Spinal cord (tissue), 10 donors: Measurements from ENCODE around the gene EDRF1. TPM values are rescaled to one million over a fixed set of nuclear protein-coding genes. Genes with fewer than 3 reads are reported as not detected.
A peak's percentile ranks its signal among the peaks of the same experiment; 100 is the strongest.

Source experiments
- DNase-seq, 6 donors: peaks; one replicate each; pipeline versions ENCODE4 v3.0.0 to v3.0.0-alpha.2; 2013 to 2015; ENCODE audit warnings: low spot score in 6 of 6, low read depth in 4 of 6
- H3K27ac ChIP-seq: one replicate; pipeline ENCODE4 v1.5.1; 2013; ENCODE audit warnings: low read depth, low read length, control low read depth
- H3K27me3 ChIP-seq: one replicate; pipeline ENCODE4 v1.6.1; 2013; ENCODE audit warnings: low read length; ENCODE audit not compliant: control insufficient read depth, insufficient read depth
- H3K36me3 ChIP-seq: one replicate; pipeline ENCODE4 v1.6.1; 2013; ENCODE audit warnings: low read length; ENCODE audit not compliant: control insufficient read depth, insufficient read depth
- H3K4me1 ChIP-seq: one replicate; pipeline ENCODE4 v1.6.1; 2013; ENCODE audit warnings: low read length; ENCODE audit not compliant: control insufficient read depth, insufficient read depth
- H3K4me3 ChIP-seq: one replicate; pipeline ENCODE4 v1.5.1; 2013; ENCODE audit warnings: low read depth, low read length, control low read depth
- H3K9me3 ChIP-seq: one replicate; pipeline ENCODE4 v1.6.1; 2013; ENCODE audit warnings: low read length; ENCODE audit not compliant: control insufficient read depth, insufficient read depth
- WGBS: methylation state at CpG from one replicate; pipeline ENCODE4 v1.1.5; 2013; ENCODE audit warnings: missing lambda C conversion rate; ENCODE audit not compliant: insufficient coverage; 5-methylcytosine and 5-hydroxymethylcytosine counted together
- polyA plus RNA-seq, 2 donors: library from polyadenylated mRNA; unstranded; fragments of 120-200 nt; gene quantifications; one replicate each; pipeline ENCODE4 v1.2.1, GENCODE V29; 2013; ENCODE audit not compliant: insufficient read length in 2 of 2
- total RNA-seq, 2 donors: library from RNA; depleted of rRNA in 1 of 2; stranded (reverse); fragments of 120-200 nt in 1 of 2; fragments of >200 nt in 1 of 2; gene quantifications; one replicate each; pipeline versions ENCODE4 v1.2.3 to v1.2.4, GENCODE V29; 2013 to 2014
- donor health status: healthy.

The EDRF1 gene
- total and polyA plus RNA-seq, 4 donors, result 30.6 to 37.6 (median 34.2) TPM

GRCh38 chr10:125797994-125798662, 78.6 kb downstream of the EDRF1 start:
- Histone ChIP-seq H3K36me3 (peaks cover 53% of the 10 kb centered on the region), H3K4me3 (no peak overlapping the region)

GRCh38 chr10:125799451-125800182, 80.1 kb downstream of the EDRF1 start:
- Histone ChIP-seq H3K4me1 (peaks cover 12% of the 10 kb centered on the region), H3K36me3 (peaks cover 51% of the 10 kb centered on the region), H3K4me3 (no peak overlapping the region), H3K27ac (no peak overlapping the region), H3K9me3 (no peaks in the 10 kb centered on the region), H3K27me3 (no peaks in the 10 kb centered on the region)
- DNase-seq, result peak in 1 of 6 donors; percentile 21
- 100% methylated on average over 4 of the region's 8 CpGs for WGBS

More at GRCh38 chr10:125797994-125798662, 78.6 kb downstream of the EDRF1 start:
- no peak overlapping the region for H3K27ac ChIP-seq
- no peaks in the 10 kb centered on the region for H3K9me3 ChIP-seq
- 45% methylated on average over 4 of the region's 5 CpGs for WGBS
- no peaks in the 10 kb centered on the region for H3K27me3 ChIP-seq
- H3K4me1 ChIP-seq, result peaks cover 12% of the 10 kb centered on the region
- no peak for DNase-seq

GRCh38 chr10:125801574-125801973, 82.1 kb downstream of the EDRF1 start:
- Histone ChIP-seq H3K9me3 (no peaks in the 10 kb centered on the region), H3K36me3 (peaks cover 43% of the 10 kb centered on the region), H3K4me1 (peaks cover 12% of the 10 kb centered on the region), H3K4me3 (no peak overlapping the region), H3K27me3 (no peaks in the 10 kb centered on the region), H3K27ac (no peak overlapping the region)
- DNase-seq, result no peak
- 100% methylated on average over 1 of the region's 1 CpG for WGBS

GRCh38 chr10:125802131-125802530, 82.6 kb downstream of the EDRF1 start:
- no peak for DNase-seq
- 88% methylated on average over 5 of the region's 5 CpGs for WGBS
- Histone ChIP-seq H3K36me3 (peaks cover 43% of the 10 kb centered on the region), H3K4me1 (peaks cover 12% of the 10 kb centered on the region), H3K27me3 (no peaks in the 10 kb centered on the region), H3K27ac (no peak overlapping the region), H3K4me3 (no peak overlapping the region), H3K9me3 (no peaks in the 10 kb centered on the region)

- H3K27me3 ChIP-seq, result no peaks in the 10 kb centered on the region
- H3K9me3 ChIP-seq, result no peaks in the 10 kb centered on the region
- WGBS, result 94% methylated on average over 5 of the region's 7 CpGs
- H3K27ac ChIP-seq, result no peak overlapping the region
- peaks cover 39% of the 10 kb centered on the region for H3K36me3 ChIP-seq
- peaks cover 12% of the 10 kb centered on the region for H3K4me1 ChIP-seq
- DNase-seq, result no peak
- H3K4me3 ChIP-seq, result no peak overlapping the region
These were observed 83.2 kb downstream of the EDRF1 start for GRCh38 chr10:125802739-125803138.

- Histone ChIP-seq H3K36me3 (peaks cover 21% of the 10 kb centered on the region), H3K27ac (no peak overlapping the region)
These were observed 88.5 kb downstream of the EDRF1 start for GRCh38 chr10:125808047-125808446.

GRCh38 chr10:125811251-125811650, 91.7 kb downstream of the EDRF1 start:
- Histone ChIP-seq H3K4me3 (no peak overlapping the region), H3K4me1 (no peaks in the 10 kb centered on the region), H3K36me3 (peaks cover 18% of the 10 kb centered on the region), H3K27ac (no peak overlapping the region), H3K27me3 (no peaks in the 10 kb centered on the region), H3K9me3 (no peaks in the 10 kb centered on the region)
- WGBS, result 40% methylated on average over 1 of the region's 1 CpG
- DNase-seq, result peak in 2 of 6 donors; percentile 18 to 82

More at GRCh38 chr10:125808047-125808446, 88.5 kb downstream of the EDRF1 start:
- Histone ChIP-seq H3K4me1 (no peaks in the 10 kb centered on the region), H3K27me3 (no peaks in the 10 kb centered on the region), H3K4me3 (no peak overlapping the region), H3K9me3 (no peaks in the 10 kb centered on the region)
- no CpG with 5 or more reads among the region's 1 CpG for WGBS
- DNase-seq, result no peak

GRCh38 chr10:125812128-125812750, 92.7 kb downstream of the EDRF1 start:
- Histone ChIP-seq H3K9me3 (no peaks in the 10 kb centered on the region), H3K4me1 (no peaks in the 10 kb centered on the region), H3K36me3 (peaks cover 18% of the 10 kb centered on the region), H3K4me3 (no peak overlapping the region), H3K27ac (no peak overlapping the region), H3K27me3 (no peaks in the 10 kb centered on the region)
- no CpG with 5 or more reads among the region's 1 CpG for WGBS
- peak in 1 of 6 donors; percentile 66 for DNase-seq
